ENCODE data around the gene CCDC47.

Gene CCDC47

DNA sequence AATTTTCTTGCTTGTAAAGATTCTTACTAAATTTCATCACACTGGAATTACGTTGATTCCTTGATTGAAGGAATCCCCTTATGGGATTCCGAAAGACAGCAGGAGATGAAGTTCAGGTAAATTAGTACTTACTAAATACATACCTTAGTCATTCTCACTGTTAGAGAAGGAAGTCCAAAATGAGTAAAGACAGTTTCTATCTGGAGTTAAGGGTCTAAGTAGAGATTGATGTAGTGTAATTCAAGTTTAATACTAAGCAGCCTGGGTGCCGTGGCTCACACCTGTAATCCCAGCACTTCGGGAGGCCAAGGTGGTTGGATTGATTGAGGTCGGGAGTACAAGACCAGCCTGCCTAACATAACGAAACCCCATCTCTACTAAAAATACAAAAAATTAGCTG is 10.1 kb upstream of the CCDC47 start:
- DNase-seq = peak; percentile 23

DNA sequence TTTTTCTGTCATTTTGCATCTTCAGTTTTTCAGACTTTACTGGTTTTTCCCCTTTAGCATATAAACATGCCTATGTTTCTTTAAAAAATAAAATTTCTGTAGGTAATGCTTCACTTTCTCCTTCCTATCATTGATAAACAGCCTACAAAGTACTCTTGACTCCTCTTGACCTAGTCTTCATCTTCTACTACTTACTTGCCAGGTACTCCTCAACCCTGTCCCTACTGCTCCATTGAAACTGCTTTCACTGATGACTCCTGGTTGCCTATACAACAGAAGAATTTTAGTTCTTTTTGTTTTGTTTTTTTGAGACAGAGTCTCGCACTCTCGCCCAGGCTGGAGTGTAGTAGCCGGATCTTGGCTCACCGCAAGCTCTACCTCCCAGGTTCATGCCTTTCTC is 7.5 kb upstream of the CCDC47 start:
- DNase-seq = no peak

DNA sequence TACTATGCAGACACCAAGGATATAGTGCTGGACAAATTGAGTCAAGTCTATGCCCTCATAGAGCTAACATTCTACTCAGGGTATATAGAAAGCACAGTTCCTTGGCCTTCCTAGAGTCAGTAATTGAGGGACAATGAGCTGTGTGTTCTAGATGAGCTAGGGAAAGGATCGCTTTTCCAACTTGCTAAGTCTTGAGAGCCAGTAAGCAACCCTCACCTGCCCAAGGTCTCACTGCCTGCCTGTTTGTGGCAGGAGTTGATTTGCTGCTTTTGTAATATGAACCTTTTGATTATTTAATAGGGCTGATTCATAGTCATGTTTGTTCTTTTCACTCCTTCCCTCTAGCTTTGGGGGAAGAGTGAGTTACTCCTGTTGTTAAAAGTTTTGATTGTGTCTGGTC is 7.1 kb upstream of the CCDC47 start:
- no peak for DNase-seq

DNA sequence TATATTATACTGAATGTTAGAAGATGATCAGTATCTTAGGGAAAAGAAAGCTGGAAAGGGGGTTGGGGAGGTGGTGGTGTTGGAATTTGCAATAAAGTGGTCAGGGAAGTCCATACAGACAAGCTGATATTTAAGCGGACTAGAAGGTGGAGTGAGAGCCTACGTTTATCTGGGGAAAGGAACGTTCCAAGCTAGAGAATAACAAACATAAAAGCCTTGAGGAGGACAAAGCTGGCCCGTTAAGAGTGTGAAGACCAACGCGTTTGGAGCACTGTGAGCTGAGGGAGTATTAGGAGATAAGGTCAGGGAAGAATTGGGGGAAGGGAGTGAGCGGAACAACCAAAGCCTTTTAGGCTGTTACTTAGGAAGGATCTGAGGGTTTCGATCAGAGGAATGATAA is 2.0 kb upstream of the CCDC47 start:
- DNase-seq = no peak

DNA sequence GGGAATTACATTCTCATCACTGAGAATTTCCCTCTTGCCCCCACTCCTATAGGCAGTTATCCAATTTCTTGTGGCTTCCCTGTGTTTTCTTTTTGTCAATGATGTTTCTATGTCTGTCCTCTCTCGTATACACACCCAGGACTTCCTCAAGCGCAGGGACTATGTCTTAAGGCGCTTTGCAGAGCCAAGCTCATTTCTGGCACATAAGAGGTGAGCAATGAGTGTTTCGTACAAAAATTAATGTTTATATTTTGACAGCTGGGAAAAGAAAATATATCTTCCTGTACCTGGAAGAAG is 1.5 kb upstream of the CCDC47 start:
- DNase-seq = peak; percentile 18

DNA sequence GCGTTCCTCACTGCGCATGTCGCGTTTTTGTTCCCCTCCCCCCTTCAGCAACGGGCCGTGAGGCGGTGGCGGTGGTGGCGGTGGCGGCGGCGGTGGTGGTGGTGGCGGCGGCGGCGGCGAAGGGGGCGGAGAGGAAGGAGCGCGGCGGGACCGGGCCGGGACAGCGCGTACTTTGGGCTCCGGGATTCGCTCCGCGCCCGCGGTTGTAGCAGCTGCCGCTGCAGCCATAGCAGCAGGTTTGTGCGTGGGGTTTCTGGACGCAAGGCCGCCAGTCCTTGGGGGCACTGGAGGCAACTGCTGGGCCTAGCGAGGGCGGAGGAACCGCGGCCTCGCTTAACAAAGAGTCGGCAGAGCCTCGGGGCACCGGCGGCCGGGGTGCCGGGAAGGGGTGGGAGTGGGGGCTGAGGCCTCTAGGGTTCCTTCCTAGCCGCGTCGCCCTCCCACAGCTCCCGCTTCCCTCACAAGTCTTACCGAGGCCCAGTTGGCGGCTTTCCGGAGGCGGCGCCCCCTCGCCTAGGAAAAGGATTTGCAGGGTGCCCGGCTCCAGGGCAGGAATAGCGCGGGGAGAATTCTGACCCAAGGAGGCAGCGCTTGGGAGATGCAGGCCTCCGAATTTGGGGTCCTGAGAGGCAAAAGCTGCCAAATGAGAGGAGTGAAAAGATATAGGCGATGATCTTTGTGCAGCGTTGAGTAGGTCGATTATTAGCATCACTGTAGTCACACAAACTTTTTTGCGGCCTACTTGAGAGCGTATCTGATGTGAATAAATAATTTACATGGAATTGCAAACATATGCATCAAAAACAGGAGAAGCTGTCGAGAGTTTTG is 958 bp upstream of the CCDC47 start, which contains the start of gene DDX42:
TSS of gene DDX42 (plus strand) at position 30 of the 828 bp plus-strand sequence. CDS start 12,880 bp downstream, outside the sequence.
- DNase-seq = no peak

DNA sequence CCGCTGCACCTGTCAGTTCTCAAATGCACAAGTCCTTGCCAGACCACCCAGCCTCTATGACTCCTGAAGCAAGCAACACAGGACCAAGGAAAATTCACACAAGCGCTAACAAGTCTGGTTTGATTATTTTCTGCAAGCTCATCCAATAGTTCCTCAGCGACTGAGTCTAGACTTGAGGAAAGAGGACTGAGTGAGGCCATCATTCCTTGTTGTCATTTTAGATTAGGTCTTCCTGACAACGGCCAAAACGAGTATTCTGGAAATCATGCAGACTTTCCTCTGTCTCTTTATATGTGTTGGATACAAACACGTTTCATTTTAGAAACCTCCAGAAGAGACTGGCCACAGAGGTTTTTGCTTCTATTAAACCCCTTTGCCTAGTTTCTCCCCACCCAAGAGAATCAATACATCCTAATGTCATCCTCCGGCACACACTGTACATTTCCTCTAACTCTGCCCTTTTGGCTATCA is 561 bp downstream of the CCDC47 start:
- DNase-seq = no peak

DNA sequence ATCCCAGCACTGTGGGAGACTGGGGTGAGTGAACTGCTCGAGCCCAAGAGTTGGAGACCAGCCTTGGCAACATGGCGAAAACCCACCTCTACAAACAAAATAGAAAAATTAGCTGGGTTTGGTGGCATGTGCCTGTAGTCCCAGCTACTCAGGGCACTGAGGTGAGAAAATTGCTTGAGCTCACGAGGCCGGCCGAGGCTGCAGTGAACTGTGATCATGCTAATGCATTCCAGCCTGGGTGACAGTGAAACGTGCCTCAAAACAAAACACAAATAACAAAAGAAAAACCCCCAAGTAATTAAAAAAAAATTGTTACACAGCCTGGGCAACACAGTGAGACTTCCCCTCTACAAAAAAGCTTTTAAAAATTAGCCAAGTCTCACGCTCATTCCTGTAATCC is 5.0 kb downstream of the CCDC47 start:
- no peak for DNase-seq

DNA sequence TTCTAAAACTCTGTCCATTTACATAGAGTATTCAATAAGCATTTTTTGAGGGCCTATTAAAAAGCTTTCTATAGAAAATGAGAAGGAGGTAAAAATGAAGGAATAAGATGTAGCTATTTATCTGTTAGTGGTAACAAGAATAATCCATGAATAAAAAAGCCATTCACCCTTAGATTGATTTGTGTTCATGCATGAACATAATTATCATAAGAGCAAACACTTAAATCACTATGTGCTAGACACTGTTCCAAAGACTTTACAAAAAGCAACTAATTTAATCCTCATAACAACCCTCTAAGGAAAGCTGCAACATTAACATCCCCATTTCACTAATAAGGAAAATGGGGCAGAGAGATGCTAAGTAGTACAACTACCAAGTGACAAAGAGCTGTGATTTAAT is 6.6 kb downstream of the CCDC47 start:
- no peak for DNase-seq

DNA sequence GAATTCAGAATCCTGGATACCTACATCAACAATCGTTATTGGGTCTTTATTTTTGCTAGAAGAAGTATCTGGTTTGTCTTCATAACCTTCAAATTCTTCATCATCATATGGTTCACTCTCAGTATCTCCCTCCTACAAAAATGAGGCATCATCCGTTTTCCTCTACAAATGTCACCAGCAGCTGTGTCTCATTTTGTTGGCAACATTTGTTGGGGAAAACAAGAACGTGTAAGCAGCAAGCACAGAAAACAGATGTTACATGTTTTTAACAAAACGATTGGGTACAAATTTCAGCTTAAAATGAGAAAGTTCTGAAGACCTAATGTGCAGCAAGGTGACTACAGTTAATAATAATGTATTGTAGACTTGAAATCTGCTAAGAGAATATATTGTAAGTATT is 8.7 kb downstream of the CCDC47 start:
- no peak for DNase-seq

DNA sequence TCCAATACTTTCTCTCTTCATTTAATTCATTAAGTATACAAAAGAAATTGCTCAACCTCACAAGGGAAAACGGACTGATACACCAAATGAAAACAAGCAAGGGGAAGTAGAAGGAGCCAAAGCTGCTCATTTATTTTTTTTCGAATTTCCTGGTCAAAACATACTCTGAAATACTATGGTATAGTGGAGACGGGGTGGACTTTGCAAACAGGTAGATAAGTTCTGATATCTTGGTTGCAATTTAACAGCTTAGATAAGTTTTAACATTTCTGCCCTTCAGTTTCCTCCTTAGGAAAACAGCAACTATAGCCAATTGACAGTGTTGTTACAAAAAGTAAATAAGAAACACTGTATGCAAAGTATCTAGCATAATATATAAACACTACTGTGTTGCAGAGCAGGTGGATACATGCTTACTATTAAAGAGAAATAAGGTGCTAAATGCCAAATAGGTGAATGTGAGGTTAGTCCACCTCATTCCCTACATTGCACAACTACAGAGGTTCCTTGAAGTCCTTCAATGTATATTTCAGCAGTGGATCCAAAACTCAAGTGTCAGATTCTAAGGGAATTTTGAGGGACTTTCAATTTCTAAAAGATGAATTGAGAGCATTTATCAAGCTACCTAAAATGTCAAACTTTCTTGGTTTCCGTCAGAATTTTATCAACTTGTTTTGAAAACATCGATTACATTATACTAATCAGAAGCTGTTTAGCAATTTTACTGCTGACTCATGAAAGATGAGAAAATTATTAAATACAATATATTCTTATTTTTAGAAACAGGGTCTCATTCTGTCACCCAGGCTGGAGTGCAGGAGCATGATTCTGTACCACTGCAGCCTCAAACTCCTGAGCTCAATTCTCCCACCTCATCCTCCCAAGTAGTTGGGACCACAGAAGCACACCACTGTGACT is 11.0 kb downstream of the CCDC47 start:
- DNase-seq = no peak

DNA sequence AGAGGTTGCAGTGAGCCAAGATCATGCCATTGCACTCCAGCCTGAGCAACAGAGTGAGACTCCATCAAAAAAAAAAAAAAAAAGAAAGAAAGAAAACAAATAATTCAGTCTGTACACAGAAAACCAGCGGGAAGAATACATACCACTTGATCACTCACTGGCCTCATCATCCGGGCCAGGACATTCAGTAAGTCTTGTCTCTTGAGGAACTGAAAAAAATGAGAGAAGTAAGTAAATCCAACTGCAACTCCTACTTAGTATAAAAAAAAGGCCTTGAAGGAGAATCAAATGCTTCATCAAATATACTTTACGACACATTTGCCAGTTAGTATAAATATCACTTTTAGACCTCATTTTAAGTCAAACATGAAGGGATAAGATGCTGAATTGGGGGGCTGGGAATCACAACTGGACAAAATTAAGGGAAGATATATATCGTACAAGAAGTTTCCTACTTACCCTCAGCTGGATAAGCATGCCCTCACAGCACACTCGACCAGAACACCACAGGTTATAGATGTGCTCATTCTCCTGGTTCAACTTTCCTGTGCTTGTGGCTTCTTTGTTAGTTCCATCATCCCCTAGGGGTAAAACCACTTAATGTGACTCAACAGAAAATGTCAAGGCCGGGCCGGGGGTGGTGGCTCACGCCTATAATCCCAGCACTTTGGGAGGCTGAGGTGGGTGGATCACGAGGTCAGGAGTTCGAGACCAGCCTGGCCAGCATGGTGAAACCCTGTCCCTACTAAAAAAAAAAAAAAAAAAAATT is 12.4 kb downstream of the CCDC47 start:
- DNase-seq = no peak

DNA sequence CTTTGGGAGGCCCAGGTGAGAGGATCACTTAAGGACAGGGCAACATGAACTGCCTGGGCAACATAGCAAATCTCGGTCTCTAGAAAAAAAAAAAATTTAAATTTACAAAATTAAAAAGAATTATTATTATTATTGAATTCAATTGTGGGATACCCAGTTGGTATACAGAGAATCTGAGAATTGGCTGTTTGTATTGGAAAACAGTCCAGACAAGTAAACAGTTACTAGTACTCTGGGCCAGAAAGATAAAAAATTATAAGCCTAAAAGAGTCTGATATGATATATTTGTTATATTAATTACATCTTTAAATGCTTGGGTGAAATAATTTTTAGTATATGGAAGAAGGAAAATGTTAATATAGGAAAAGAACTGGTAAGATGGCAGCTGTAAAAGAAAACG is 15.0 kb downstream of the CCDC47 start:
- DNase-seq = no peak

DNA sequence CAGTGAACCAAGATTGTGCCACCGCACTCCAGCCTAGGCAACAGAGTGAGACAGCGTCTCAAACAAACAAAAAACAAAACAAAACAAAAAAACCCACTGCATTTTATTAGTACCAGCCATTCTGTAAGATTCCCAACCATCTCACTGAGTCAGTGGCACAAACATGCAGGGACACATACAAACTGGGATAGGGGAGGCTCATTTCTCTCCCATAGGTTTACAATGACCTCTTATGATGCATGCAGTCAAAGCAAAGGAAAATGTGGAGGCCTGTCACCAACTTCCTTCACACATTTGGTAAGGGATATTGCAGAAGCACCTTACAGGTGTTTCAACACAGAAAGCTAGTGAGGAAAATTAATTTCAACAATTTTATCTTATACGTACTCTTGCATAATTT is 19.4 kb downstream of the CCDC47 start:
- DNase-seq = no peak

DNA sequence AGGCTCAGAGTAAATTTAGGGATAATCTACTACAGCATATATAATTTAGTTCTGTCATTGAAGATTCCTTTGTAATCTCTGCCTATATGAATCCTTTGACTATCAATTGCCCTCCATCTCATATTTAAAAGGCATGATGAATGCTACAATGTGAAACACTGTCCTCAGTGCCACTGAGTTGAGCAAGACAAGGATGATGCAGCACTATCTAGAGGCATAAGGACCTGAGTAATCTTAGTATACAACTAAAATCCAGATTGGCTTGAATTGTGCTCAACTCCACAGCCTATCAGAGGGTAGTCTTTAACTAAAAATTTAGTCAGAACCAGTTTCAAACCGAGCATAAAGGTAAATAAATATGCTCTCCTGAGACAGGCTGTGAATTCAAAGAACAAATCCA is 20.2 kb downstream of the CCDC47 start:
- DNase-seq = no peak

DNA sequence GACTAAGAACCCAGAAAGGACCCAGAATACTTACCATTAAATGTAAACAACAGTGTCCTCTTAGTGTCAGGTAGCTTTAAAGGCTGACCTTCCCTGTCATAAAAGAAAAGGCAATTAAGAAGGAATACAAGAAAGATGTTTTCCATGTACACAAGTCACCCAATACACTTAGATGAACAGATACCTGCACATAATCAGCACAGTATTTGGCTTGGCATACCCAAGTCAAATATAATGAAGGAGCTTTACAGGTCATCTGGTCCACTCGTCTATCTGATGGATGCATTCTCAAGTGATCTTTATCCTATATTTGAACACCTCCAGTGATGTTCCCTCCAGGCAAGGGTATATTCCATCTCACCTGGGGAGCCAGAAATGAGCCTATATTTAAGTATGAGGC is 20.7 kb downstream of the CCDC47 start:
- DNase-seq = no peak

DNA sequence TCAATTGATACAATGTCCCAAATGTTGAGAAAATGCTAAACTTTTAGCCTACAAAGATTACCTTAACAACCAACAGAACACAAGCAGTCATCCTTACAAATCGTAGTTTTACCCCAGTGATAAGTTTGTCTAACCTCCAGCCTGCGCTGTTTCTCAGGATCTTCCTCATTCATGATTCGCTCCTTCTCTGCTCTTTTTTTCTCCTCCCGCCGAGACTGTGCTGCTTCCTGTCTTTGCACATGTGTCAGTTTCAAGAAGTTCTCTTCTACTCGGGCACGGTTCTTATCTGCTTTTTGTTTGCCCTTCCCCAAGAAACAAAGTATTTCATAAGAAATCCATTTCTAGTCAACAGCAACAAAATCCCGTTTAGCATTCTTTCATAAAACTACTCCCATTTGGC is 21.6 kb downstream of the CCDC47 start:
- peak; percentile 48 for DNase-seq

DNA sequence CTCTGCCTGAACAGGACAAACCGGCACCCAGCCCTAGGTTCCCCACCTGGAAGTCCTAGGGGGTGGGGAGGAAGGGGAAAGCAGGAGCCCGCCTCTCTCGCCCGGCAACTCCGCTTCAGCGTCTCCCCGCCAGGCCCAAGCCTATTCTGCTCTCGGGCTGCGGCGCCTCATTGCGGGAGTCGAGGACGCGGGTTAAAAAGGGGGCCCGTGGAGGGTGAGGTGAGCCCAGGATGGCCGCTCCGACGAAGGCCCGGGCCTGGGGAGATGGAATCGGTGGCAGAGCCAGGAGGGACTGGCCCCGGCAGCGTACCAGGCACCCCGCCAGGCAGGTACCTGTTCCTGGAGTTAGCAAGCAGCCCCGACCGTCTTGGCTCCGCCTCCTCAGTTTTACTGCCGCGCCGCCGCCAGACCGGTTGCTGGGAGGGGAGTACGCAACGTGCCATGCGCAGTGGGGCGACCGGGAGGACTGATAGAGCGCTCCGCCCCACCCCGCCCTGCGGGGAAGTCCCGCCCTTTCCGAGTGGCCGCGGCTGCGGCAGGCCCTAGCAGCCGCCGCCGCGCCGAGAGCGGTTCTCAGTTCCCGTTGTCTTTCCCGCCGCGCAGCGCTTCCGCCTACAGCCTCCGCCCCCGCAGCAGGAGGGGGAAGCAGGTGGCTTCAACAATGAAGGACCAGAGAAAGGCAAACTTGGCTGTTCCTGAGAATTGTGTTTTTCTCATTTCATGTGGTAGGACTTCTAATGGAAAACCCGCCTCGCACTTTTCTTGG is 31.8 kb downstream of the CCDC47 start, which contains the start of gene STRADA:
TSS of gene STRADA (minus strand) at position 392 of the 766 bp plus-strand sequence. CDS start 13,430 bp downstream, outside the sequence.
- DNase-seq = peak; percentile 99

DNA sequence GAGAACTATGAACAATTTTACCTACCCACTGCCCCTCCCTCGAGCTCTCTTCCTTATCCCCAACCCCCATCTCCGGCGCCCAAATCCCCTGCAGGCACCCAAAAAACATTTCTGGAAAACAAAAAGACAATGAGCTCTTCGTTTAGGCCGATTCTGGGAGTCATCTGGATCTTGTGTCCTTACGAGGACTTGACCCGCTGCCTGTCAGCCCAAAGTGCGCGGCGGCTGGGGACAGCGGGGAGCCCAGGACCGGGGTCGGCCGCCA is 32.3 kb downstream of the CCDC47 start:
- no peak for DNase-seq

DNA sequence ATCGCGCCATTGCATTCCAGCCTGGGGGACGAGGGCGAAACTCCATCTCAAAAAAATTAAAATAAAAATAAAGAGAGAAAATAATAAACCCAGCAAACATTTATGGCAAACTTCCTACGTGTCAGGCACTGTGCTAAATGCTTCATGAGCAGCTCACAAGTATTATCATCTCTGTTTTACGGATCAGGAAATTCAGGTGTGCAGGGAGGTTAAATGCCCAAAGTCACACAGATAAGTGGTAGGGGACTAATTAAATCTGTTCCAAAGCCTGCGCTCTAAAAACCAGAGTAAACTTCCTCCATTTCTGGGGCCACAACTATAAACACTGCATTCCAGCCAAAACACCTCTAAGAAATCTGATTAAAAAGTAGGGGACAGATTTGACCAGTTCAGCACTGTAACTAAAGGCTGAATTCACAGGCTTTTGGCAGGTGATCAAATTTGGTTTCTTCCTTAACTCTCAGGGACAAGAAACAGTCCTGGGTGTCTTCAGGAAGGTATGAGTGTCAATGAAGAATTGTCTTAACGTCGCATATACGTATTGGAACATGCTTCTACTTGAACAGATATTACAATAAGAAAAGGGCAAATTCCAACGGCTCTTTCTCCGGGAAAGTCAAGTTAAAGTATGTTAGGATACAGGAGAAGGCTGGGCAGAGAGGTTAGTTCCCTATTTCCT is 32.8 kb downstream of the CCDC47 start:
- DNase-seq = no peak

DNA sequence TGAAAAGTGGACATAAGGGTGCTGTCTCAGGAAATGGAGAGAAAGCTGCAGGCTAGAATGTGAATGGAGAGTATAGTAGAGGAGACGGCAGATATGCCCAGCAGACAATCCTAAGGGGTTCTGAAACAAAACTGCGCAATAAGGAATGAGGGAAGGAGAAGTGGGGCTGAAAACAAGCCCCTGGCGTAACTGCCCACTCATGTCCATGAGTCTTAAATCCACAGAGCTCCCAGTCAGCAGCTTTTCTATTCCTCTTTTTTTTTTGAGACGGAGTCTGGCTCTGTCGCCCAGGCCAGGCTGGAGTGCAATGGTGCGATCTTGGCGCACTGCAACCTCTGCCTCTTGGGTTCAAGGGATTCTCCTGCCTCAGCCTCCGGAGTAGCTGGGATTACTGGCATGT is 37.7 kb downstream of the CCDC47 start:
- DNase-seq = no peak

DNA sequence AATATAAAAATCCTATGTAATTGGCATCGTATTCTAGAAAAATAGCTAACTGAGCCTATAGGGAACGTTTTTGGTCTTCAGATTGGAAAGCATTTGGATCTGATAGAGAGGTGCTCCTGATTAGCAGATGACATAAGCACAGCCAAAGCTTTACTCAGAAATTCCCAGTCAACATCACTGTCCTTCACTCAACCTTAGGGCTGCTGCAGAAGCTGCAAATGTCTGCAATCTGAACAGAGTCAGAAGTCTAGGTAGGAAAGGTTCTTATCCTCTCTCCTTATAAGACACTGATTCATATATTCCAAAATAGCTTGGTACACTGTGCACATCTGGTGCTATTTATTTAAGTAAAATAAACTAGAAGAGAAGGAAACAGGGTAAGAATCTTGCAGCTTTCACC is 51.0 kb downstream of the CCDC47 start:
- no peak for DNase-seq

All from activated CD4-positive, alpha-beta T cell treated with anti-CD3 and anti-CD28 coated beads, Interleukin-2, amount 50 U/mL, for 16 hours (primary cell).